Astrocyte (in vitro differentiated cells and primary cell): ENCODE data around the gene HSD17B4. TPM values are rescaled to one million over a fixed set of nuclear protein-coding genes. Genes with fewer than 3 reads are reported as not detected.
"Not testable (repeated sequence)": the region's sequence is repeated elsewhere in the genome, so short reads cannot be mapped to it uniquely, and the experiment has no call there.

Experiments
- DNase-seq: peaks from one replicate; pipeline ENCODE4 v3.0.0-alpha.2; 2010; ENCODE audit warnings: low read depth
- FAIRE-seq: peaks from 2 replicates; lab custom pipeline; 2011; peaks lifted over from hg19 to GRCh38; lab: Jason Lieb, UNC
- H2AFZ ChIP-seq: 2 replicates; pipeline ENCODE4 v1.6.0; 2012; ENCODE audit warnings: low read depth, low read length, inconsistent platforms
- H3K27ac ChIP-seq: 2 replicates; pipeline ENCODE4 v1.5.1; 2011; ENCODE audit warnings: low read depth, low read length, inconsistent platforms
- H3K27me3 ChIP-seq: 2 replicates; pipeline ENCODE4 v1.6.0; 2011; ENCODE audit warnings: low read length, inconsistent platforms; ENCODE audit not compliant: insufficient read depth
- H3K36me3 ChIP-seq: 2 replicates; pipeline ENCODE4 v1.5.1; 2011; ENCODE audit warnings: low read length, inconsistent platforms; ENCODE audit not compliant: insufficient read depth
- H3K4me1 ChIP-seq: 2 replicates; pipeline ENCODE4 v1.5.1; 2011; ENCODE audit warnings: low read length, inconsistent platforms; ENCODE audit not compliant: insufficient read depth
- H3K4me2 ChIP-seq: 2 replicates; pipeline ENCODE4 v1.6.0; 2012; ENCODE audit warnings: low read length, inconsistent platforms
- H3K4me3 ChIP-seq: 2 replicates; pipeline ENCODE4 v1.5.1; 2011; ENCODE audit warnings: low read depth, mild to moderate bottlenecking, low read length, inconsistent platforms; ENCODE audit not compliant: insufficient read depth
- H3K79me2 ChIP-seq: 2 replicates; pipeline ENCODE4 v1.6.0; 2012; ENCODE audit warnings: mild to moderate bottlenecking, low read length, inconsistent platforms; ENCODE audit not compliant: insufficient read depth
- H3K9ac ChIP-seq: 2 replicates; pipeline ENCODE4 v1.6.0; 2012; ENCODE audit warnings: mild to moderate bottlenecking, low read length, inconsistent platforms
- H3K9me3 ChIP-seq: 2 replicates; pipeline ENCODE4 v1.5.1; 2012; ENCODE audit warnings: low read depth, mild to moderate bottlenecking, low read length, inconsistent platforms; ENCODE audit not compliant: insufficient read depth
- H4K20me1 ChIP-seq: 2 replicates; pipeline ENCODE4 v1.6.0; 2012; ENCODE audit warnings: low read length, inconsistent platforms; ENCODE audit not compliant: insufficient read depth
- H3K27ac Mint-ChIP-seq: one replicate; pipeline ENCODE4 v1.8.0; 2021; ENCODE audit warnings: mild to moderate bottlenecking, mixed read lengths; ENCODE audit not compliant: unreplicated experiment
- H3K27me3 Mint-ChIP-seq: one replicate; pipeline ENCODE4 v1.8.0; 2021; ENCODE audit warnings: low read depth, mixed read lengths; ENCODE audit not compliant: unreplicated experiment
- H3K36me3 Mint-ChIP-seq: one replicate; pipeline ENCODE4 v1.8.0; 2021; ENCODE audit warnings: low read depth, mixed read lengths; ENCODE audit not compliant: unreplicated experiment
- H3K4me1 Mint-ChIP-seq: one replicate; pipeline ENCODE4 v1.8.0; 2021; ENCODE audit warnings: low read depth, mixed read lengths; ENCODE audit not compliant: unreplicated experiment
- H3K4me3 Mint-ChIP-seq: one replicate; pipeline ENCODE4 v1.8.0; 2021; ENCODE audit warnings: mild to moderate bottlenecking, moderate library complexity, mixed read lengths; ENCODE audit not compliant: unreplicated experiment
- H3K9me3 Mint-ChIP-seq: one replicate; pipeline ENCODE4 v1.8.0; 2021; ENCODE audit warnings: mild to moderate bottlenecking, mixed read lengths; ENCODE audit not compliant: unreplicated experiment
- CTCF ChIP-seq: IDR thresholded peaks from 2 replicates; pipeline ENCODE4 v1.5.1; 2011; ENCODE audit warnings: low read depth, mild to moderate bottlenecking, inconsistent platforms, low read length, moderate library complexity; ENCODE audit not compliant: insufficient read depth
- EZH2 ChIP-seq: IDR thresholded peaks from 2 replicates; pipeline ENCODE4 v1.6.1; 2012; ENCODE audit warnings: mild to moderate bottlenecking, low read length, inconsistent platforms; ENCODE audit not compliant: insufficient read depth
- total RNA-seq: library from RNA; stranded (reverse); gene quantifications from 2 replicates; pipeline ENCODE4 v1.2.1, GENCODE V29; 2021

The HSD17B4 gene
- total RNA-seq, 1 donor from 2014 or later, result 108 TPM

GRCh38 chr5:119411361-119412278 is 40.7 kb upstream of the HSD17B4 start:
- no peaks in the 10 kb centered on the region for H4K20me1 ChIP-seq
- TF ChIP-seq CTCF (peak; percentile 99), EZH2 (no peak)
- Mint-ChIP-seq H3K4me3 (peak overlapping the region; percentile 87), H3K27ac (peak overlapping the region; percentile 87), H3K4me1 (peaks cover 8% of the 10 kb centered on the region), H3K27me3 (no peaks in the 10 kb centered on the region), H3K36me3 (no peaks in the 10 kb centered on the region), H3K9me3 (peaks cover 3% of the 10 kb centered on the region)
- peak overlapping the region; percentile 78 for H3K4me3 ChIP-seq
- no peaks in the 10 kb centered on the region for H3K79me2 ChIP-seq
- H3K27me3 ChIP-seq, result no peaks in the 10 kb centered on the region
- peak overlapping the region; percentile 95 for H3K4me2 ChIP-seq
- peak; percentile 89 for FAIRE-seq
- no peaks in the 10 kb centered on the region for H3K4me1 ChIP-seq
- H2AFZ ChIP-seq, result peak overlapping the region; percentile 87
- peak overlapping the region; percentile 80 for H3K27ac ChIP-seq
- DNase-seq, result peak; percentile 72
- H3K9me3 ChIP-seq, result no peaks in the 10 kb centered on the region
- H3K9ac ChIP-seq, result peak overlapping the region; percentile 87
- no peaks in the 10 kb centered on the region for H3K36me3 ChIP-seq

- peak overlapping the region; percentile 87 for H3K27ac Mint-ChIP-seq
- no peaks in the 10 kb centered on the region for H3K9me3 ChIP-seq
- H3K36me3 Mint-ChIP-seq, result no peaks in the 10 kb centered on the region
- peak overlapping the region; percentile 87 for H3K4me3 Mint-ChIP-seq
- peak overlapping the region; percentile 78 for H3K4me3 ChIP-seq
- TF ChIP-seq CTCF, result no peak
- TF ChIP-seq EZH2, result no peak
- H3K4me1 Mint-ChIP-seq, result peaks cover 10% of the 10 kb centered on the region
- H3K9ac ChIP-seq, result peak overlapping the region; percentile 87
- no peak overlapping the region for H3K27ac ChIP-seq
- no peaks in the 10 kb centered on the region for H3K4me1 ChIP-seq
- H3K79me2 ChIP-seq, result no peaks in the 10 kb centered on the region
- H4K20me1 ChIP-seq, result no peaks in the 10 kb centered on the region
- no peak overlapping the region for H2AFZ ChIP-seq
- FAIRE-seq, result no peak
- H3K9me3 Mint-ChIP-seq, result peaks cover 3% of the 10 kb centered on the region
- no peaks in the 10 kb centered on the region for H3K27me3 ChIP-seq
- no peak for DNase-seq
- peak overlapping the region; percentile 95 for H3K4me2 ChIP-seq
- no peaks in the 10 kb centered on the region for H3K27me3 Mint-ChIP-seq
- H3K36me3 ChIP-seq, result no peaks in the 10 kb centered on the region
Observed at GRCh38 chr5:119412279-119413227, 39.7 kb upstream of the HSD17B4 start.

GRCh38 chr5:119414124-119414734 is 38.1 kb upstream of the HSD17B4 start:
- H4K20me1 ChIP-seq, H3K27ac ChIP-seq, H3K9me3 Mint-ChIP-seq, H3K27ac Mint-ChIP-seq, H3K27me3 Mint-ChIP-seq, H3K4me2 ChIP-seq, H3K79me2 ChIP-seq, DNase-seq, FAIRE-seq, H2AFZ ChIP-seq, H3K36me3 ChIP-seq, H3K36me3 Mint-ChIP-seq, H3K9me3 ChIP-seq, H3K4me3 ChIP-seq, H3K9ac ChIP-seq, H3K27me3 ChIP-seq, H3K4me3 Mint-ChIP-seq: not testable (repeated sequence)
- peaks cover 12% of the 10 kb centered on the region for H3K4me1 ChIP-seq
- H3K4me1 Mint-ChIP-seq, result peaks cover 12% of the 10 kb centered on the region
